Naive B cell (primary cell): ENCODE results near the gene DOCK3. TPM values are rescaled to one million over a fixed set of nuclear protein-coding genes. Genes with fewer than 3 reads are reported as not detected.

Experiments used
- ATAC-seq, 2 donors: fragments of 150-1000 bp; cut with Tn5 transposase; 2 replicates each; pipeline ENCODE4 v1.10.0; 2021; ENCODE audit warnings: low read depth in 2 of 2, mild to moderate bottlenecking in 2 of 2, moderate library complexity in 2 of 2
- DNase-seq: peaks from one replicate; pipeline ENCODE4 v3.0.0; 2022
- H3K27ac Mint-ChIP-seq, 6 donors: one replicate each; pipeline ENCODE4 v1.8.0; 2020 to 2022; ENCODE audit warnings: mild to moderate bottlenecking in 6 of 6, mixed read lengths in 6 of 6, moderate library complexity in 5 of 6, inconsistent platforms in 2 of 6
- H3K27me3 Mint-ChIP-seq, 3 donors: one replicate each; pipeline ENCODE4 v1.8.0; 2021 to 2022; ENCODE audit warnings: mixed read lengths in 3 of 3, mild to moderate bottlenecking in 1 of 3
- H3K36me3 Mint-ChIP-seq, 2 donors: one replicate each; pipeline ENCODE4 v1.8.0; 2020 to 2022; ENCODE audit warnings: mixed read lengths in 2 of 2, inconsistent platforms in 1 of 2, mild to moderate bottlenecking in 1 of 2
- H3K4me1 Mint-ChIP-seq, 3 donors: one replicate each; pipeline ENCODE4 v1.8.0; 2020 to 2022; ENCODE audit warnings: mixed read lengths in 3 of 3, inconsistent platforms in 1 of 3, mild to moderate bottlenecking in 1 of 3, moderate library complexity in 1 of 3
- H3K4me3 Mint-ChIP-seq, 8 donors: one replicate each; pipeline ENCODE4 v1.8.0; 2020 to 2022; ENCODE audit warnings: mild to moderate bottlenecking in 8 of 8, mixed read lengths in 8 of 8, moderate library complexity in 8 of 8, inconsistent platforms in 2 of 8
- H3K9me3 Mint-ChIP-seq, 7 donors: one replicate each; pipeline ENCODE4 v1.8.0; 2020 to 2022; ENCODE audit warnings: mixed read lengths in 7 of 7, mild to moderate bottlenecking in 5 of 7, inconsistent platforms in 2 of 7, moderate library complexity in 1 of 7
- polyA plus RNA-seq, 6 donors: library from polyadenylated mRNA; unstranded; fragments of 300-500 nt; fragmentation: Illumina TruSeq; gene quantifications; one replicate each; pipeline ENCODE4 v1.2.3, GENCODE V29; 2021; ENCODE audit warnings: low read depth in 6 of 6

DOCK3 gene, protein sequence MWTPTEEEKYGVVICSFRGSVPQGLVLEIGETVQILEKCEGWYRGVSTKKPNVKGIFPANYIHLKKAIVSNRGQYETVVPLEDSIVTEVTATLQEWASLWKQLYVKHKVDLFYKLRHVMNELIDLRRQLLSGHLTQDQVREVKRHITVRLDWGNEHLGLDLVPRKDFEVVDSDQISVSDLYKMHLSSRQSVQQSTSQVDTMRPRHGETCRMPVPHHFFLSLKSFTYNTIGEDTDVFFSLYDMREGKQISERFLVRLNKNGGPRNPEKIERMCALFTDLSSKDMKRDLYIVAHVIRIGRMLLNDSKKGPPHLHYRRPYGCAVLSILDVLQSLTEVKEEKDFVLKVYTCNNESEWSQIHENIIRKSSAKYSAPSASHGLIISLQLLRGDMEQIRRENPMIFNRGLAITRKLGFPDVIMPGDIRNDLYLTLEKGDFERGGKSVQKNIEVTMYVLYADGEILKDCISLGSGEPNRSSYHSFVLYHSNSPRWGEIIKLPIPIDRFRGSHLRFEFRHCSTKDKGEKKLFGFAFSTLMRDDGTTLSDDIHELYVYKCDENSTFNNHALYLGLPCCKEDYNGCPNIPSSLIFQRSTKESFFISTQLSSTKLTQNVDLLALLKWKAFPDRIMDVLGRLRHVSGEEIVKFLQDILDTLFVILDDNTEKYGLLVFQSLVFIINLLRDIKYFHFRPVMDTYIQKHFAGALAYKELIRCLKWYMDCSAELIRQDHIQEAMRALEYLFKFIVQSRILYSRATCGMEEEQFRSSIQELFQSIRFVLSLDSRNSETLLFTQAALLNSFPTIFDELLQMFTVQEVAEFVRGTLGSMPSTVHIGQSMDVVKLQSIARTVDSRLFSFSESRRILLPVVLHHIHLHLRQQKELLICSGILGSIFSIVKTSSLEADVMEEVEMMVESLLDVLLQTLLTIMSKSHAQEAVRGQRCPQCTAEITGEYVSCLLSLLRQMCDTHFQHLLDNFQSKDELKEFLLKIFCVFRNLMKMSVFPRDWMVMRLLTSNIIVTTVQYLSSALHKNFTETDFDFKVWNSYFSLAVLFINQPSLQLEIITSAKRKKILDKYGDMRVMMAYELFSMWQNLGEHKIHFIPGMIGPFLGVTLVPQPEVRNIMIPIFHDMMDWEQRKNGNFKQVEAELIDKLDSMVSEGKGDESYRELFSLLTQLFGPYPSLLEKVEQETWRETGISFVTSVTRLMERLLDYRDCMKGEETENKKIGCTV (N-terminal part only)
- under 1 TPM in 3 of 6 donors, not detected in 3; 0.03 to 0.04 (median 0.04) TPM for polyA plus RNA-seq

DNA sequence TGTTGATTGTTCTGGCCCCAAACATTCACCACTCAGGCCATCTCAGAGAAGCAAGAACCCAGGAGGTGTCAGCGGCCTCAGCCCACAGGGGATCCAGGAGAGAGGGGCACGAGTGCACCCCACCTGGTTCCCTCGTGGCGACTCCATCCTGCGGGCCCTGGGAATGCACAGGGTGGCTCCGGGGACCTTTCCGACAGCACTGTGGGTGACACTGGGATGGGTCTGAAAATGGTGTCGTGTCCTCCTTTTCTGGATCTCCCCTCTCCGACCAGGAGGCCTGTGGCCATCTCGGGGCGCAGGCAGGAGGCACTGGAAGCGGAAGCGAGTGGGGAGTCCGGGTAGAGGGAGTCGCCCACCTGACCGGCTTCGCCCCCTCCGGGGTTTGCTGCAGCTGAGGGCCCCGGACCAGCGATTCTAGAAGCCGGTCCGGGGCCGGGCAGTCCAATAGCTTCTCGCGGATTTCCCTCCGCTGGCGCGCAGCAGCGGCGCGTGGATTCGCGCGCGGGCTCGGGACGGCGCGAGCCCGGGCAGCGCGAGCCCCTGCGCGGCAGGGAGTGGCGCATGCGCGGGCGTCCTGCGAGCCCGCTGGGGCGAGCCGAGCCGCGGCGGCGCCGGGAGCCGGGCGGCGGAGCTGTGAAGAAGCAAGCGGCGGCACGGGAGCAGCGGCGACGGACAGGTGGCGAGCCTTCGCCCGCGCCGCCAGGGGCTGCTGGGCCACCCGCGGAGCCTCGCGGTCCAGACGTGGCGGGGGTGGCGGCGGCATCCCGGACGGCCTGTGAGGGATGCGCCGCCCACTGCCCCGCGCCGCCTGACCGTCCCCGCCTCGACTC is at the start of gene DOCK3:
TSS of gene DOCK3 (plus strand) at position 579 of the 830 bp plus-strand sequence. CDS start 337 bp downstream, outside the sequence.
- H3K4me3 Mint-ChIP-seq, result peak within 1 kb of the TSS; percentile 65 to 85 (median 79)
- H3K27ac Mint-ChIP-seq, result peak within 1 kb of the TSS in 1 of 6 donors; percentile 64
- H3K27me3 Mint-ChIP-seq, result peaks cover 38 to 53% (median 42%) of the 10 kb centered on the region in 3 donors
- H3K36me3 Mint-ChIP-seq, result no peaks in the 10 kb centered on the region
- DNase-seq (peak; percentile 42), ATAC-seq (peak; percentile 82 to 85)
- peaks cover 4 to 7% (median 6%) of the 10 kb centered on the region in 3 donors for H3K4me1 Mint-ChIP-seq
- no peaks in the 10 kb centered on the region for H3K9me3 Mint-ChIP-seq

DNA sequence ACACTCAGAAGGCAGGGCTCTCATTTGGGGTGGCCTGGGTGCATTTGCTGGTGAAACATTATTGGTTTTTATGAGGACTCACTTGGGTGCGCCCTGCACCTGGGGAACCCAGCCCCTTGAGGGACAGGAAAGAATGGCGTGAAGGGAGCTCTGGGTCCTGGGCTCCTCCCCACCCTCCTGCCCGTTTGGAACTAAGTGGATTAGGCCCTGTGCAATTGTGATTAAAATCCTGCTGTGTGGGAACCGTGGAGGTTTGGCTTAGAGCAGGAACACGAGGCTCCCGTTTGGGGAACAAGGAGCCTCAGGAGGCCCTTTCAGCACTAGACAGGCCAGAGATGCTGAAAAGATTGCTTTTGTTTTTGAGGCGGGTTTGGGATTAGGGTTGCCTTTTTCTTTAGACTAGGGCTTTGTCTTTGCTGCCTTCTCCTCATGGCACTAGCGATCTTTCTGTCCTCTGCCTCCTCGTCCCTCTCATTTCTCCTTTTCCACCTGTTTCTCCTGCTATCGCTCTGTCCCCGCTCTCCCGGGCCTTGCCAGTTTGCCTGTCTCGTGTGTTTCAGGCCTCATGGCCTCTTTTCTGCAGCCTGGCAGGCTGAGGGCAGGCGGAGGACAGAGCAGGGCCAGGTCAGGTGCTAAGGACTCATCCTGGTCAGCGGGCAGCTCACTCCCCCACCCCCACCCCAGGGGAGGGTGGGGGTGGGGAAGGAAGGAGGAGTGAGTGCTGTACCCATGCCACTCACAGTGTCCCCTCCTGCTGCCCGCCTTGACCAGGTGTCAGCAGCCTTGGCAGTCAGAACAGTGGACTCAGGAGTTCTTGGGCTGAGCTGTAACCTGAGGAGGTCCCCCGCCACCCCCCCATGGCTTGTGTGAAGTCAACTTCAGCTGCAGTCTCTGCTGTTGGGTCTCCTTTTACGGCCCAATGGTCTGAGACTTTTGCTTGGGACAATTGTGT is 49.2 kb upstream of the DOCK3 start:
- DNase-seq, result no peak
- ATAC-seq, result no peak
- no peak overlapping the region for H3K4me3 Mint-ChIP-seq
- H3K4me1 Mint-ChIP-seq, result peaks cover 39 to 57% (median 47%) of the 10 kb centered on the region in 3 donors
- no peaks in the 10 kb centered on the region for H3K9me3 Mint-ChIP-seq
- no peaks in the 10 kb centered on the region for H3K27me3 Mint-ChIP-seq
- peak overlapping the region in 3 of 6 donors; percentile 15 to 87 (median 66) for H3K27ac Mint-ChIP-seq
- no peaks in the 10 kb centered on the region for H3K36me3 Mint-ChIP-seq

DNA sequence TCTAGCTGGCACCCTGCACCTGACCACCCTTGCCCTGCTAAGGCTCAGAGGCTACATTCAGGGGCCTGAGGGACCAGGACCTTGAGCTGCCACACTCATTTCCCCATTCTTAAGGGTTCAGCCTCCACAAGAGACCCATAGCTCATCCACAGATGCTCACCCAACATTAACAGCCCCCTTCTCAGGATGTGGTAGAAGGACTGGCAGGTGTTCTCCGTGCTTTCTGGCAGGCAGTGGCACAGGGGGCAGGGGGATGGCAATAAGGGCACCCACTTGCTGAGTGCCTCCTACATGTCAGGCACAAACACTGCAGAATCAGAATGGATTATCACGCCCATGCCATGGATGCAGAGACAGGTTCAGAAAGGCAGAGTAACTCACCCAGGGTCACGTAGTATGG is 48.3 kb upstream of the DOCK3 start:
- H3K27ac Mint-ChIP-seq, result peak overlapping the region in 2 of 6 donors; percentile 68 to 72
- H3K9me3 Mint-ChIP-seq, result no peaks in the 10 kb centered on the region

DNA sequence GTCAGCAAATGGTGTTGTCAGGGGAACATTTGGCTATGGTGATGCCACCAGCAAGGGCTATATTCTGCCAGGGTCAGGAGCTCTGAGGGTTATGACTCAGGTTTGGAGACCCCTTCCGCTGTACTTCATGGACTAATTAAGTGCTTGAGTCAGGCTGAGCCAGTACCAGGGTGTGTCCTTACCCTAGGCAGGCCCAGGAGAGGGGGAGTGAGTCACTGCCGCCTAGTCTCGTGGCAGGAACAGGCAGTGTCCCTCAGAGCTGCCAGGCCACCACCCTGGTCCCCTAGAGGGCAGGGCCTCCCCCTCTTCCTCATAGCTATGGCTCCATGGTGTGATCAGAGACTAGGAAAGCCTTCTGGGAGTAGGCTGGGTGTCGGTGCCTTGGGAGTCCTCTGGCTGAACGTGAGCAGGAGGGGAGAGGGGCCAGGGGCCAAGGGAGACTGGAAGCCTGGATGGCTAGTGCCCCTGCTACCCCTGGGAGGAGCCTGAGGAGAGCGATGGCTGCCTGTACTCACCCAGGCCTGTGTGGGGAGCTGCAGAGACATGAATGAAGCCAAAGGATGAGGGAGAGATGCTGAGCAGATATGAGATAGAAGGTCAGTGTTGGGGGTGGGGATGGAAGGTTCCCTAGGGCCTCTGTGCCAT is 47.2 kb upstream of the DOCK3 start:
- ATAC-seq, result no peak
- Mint-ChIP-seq H3K27me3 (no peaks in the 10 kb centered on the region), H3K9me3 (no peaks in the 10 kb centered on the region), H3K4me1 (peaks cover 47 to 65% (median 62%) of the 10 kb centered on the region in 3 donors), H3K36me3 (no peaks in the 10 kb centered on the region), H3K4me3 (no peak overlapping the region), H3K27ac (peak overlapping the region in 1 of 6 donors; percentile 88)
- no peak for DNase-seq

More for the DNA sequence above, 48.3 kb upstream of the DOCK3 start:
- ATAC-seq, result no peak
- DNase-seq, result no peak
- H3K27me3 Mint-ChIP-seq, result no peaks in the 10 kb centered on the region
- peaks cover 39 to 57% (median 51%) of the 10 kb centered on the region in 3 donors for H3K4me1 Mint-ChIP-seq
- no peak overlapping the region for H3K4me3 Mint-ChIP-seq
- no peaks in the 10 kb centered on the region for H3K36me3 Mint-ChIP-seq

DNA sequence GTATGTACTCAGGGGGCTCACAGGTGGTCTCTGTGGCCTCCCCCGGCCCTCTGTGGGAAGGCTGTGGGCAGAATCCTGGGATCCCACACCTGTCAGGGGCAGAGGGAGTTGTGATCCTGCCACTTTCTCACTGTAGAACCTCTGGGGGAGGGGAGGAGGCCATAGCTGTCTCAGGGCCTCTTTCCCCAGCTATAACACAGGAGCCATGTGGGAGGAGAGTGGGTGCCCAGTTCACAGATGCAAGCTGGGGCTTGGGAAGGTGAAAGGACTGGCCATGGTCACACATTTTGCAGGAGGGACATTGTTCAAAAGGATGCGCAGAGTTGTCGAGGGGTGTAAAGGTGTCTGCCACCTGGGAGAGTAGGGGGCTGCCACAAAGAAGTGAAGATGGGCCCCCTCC is 46.1 kb upstream of the DOCK3 start:
- no peaks in the 10 kb centered on the region for H3K27me3 Mint-ChIP-seq
- ATAC-seq (no peak), DNase-seq (no peak)
- peaks cover 49 to 69% (median 65%) of the 10 kb centered on the region in 3 donors for H3K4me1 Mint-ChIP-seq
- H3K36me3 Mint-ChIP-seq, result no peaks in the 10 kb centered on the region
- no peaks in the 10 kb centered on the region for H3K9me3 Mint-ChIP-seq
- H3K27ac Mint-ChIP-seq, result peak overlapping the region in 1 of 6 donors; percentile 73
- H3K4me3 Mint-ChIP-seq, result no peak overlapping the region

DNA sequence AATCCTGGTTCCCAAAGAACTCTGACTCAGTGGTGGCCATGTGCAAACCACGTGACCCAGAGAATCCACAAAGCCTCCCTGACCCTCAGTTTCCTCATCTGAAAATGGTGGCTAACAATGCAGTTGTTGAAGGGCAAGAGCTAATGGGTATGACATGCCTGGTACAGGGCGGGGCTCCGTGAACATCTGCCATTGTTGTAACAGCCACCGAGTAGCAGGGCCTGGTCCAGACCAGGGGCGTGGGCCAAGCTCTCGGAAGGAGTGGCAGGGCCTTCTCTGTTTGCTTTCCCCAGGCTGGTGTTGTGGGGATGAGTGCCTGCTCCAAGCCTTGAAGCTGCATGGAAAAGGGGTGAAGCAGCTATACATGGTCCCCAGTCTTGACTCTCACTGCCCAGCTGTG is 44.3 kb upstream of the DOCK3 start:
- no peaks in the 10 kb centered on the region for H3K9me3 Mint-ChIP-seq
- H3K36me3 Mint-ChIP-seq, result peaks cover 0 to 3% of the 10 kb centered on the region in 2 donors
- DNase-seq, result no peak
- H3K4me1 Mint-ChIP-seq, result peaks cover 49 to 70% (median 54%) of the 10 kb centered on the region in 3 donors
- no peaks in the 10 kb centered on the region for H3K27me3 Mint-ChIP-seq
- ATAC-seq, result no peak
- peak overlapping the region in 3 of 6 donors; percentile 12 to 33 (median 26) for H3K27ac Mint-ChIP-seq
- peak overlapping the region in 1 of 8 donors; percentile 5 for H3K4me3 Mint-ChIP-seq

DNA sequence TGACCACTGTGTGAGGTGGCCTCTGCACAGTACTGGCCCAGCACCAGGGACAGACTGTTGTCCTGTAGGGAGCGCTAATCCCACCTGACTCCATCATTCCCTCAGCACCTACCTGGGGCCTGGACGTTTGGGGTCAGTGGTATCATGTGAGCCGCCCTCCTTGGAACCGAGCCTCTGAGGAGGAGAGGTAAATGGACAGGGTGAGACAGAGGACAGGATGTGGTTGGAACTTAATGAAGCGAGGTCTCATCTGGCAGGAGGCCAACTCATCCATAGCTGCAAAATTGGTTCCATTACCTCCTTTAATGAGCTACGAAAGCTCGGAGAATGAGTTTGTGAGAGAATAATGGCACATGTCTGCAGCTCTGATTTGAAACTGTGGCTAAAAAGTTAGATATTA is 43.9 kb upstream of the DOCK3 start:
- H3K4me1 Mint-ChIP-seq, result peaks cover 46 to 70% (median 54%) of the 10 kb centered on the region in 3 donors
- H3K36me3 Mint-ChIP-seq, result peaks cover 0 to 3% of the 10 kb centered on the region in 2 donors
- H3K27me3 Mint-ChIP-seq, result no peaks in the 10 kb centered on the region
- no peak overlapping the region for H3K4me3 Mint-ChIP-seq
- no peak for ATAC-seq
- no peak for DNase-seq
- peak overlapping the region in 2 of 6 donors; percentile 12 to 26 for H3K27ac Mint-ChIP-seq
- H3K9me3 Mint-ChIP-seq, result no peaks in the 10 kb centered on the region

DNA sequence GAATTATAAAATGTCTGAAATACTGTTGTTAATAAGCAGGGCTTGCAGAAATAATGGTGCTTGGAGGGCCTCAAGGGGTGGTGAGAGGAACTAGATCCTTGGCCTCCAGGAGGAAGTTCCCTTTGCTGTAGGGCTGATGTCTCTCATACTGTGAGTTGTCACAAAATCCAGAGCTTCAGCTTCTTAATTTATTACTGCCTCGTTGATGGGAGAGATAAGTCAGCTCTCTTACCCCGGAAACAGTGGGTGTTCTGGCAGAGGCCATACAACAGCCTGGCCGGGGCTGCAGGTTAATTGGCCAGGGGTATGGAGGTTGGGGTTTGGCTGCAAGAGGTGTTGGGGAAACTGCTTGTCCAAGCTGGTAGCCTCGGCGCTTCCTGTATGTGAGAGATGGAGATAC is 42.3 kb upstream of the DOCK3 start:
- H3K4me3 Mint-ChIP-seq, result no peak overlapping the region
- ATAC-seq (peak in 1 of 2 donors; percentile 40), DNase-seq (no peak)
- H3K4me1 Mint-ChIP-seq, result peaks cover 48 to 69% (median 56%) of the 10 kb centered on the region in 3 donors
- H3K36me3 Mint-ChIP-seq, result peaks cover 0 to 3% of the 10 kb centered on the region in 2 donors
- no peaks in the 10 kb centered on the region for H3K9me3 Mint-ChIP-seq
- H3K27me3 Mint-ChIP-seq, result no peaks in the 10 kb centered on the region
- peak overlapping the region in 5 of 6 donors; percentile 28 to 85 (median 68) for H3K27ac Mint-ChIP-seq

DNA sequence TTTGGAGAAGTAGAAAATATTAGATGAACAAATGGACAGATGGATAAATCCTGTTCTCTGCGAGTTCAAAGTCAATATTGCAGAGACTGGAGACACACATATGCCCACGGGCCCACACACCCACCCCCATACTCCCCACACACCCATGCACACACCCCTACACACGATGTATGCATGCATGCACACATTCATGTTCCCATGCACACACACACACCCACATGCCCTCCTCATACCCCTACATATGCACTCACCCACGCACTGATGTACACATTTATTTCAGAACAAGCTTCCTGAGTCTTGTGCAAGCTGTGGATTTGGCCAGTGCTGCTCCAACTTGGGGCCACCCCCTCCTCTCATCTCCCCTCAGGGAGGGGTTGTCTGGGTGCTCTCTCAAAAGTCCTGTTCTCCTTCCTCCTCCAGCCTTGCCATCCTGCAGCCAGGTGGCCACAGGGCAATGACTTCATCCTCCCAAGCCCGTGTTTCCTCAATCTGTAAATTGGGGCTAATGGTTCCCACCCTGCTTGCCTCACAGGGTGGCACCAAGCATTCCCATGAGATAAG is 41.4 kb upstream of the DOCK3 start:
- H3K27ac Mint-ChIP-seq, result peak overlapping the region in 2 of 6 donors; percentile 68 to 69
- H3K4me3 Mint-ChIP-seq, result peak overlapping the region in 1 of 8 donors; percentile 13
- DNase-seq (no peak), ATAC-seq (no peak)
- no peaks in the 10 kb centered on the region for H3K9me3 Mint-ChIP-seq
- H3K36me3 Mint-ChIP-seq, result peaks cover 0 to 3% of the 10 kb centered on the region in 2 donors
- H3K27me3 Mint-ChIP-seq, result no peaks in the 10 kb centered on the region
- H3K4me1 Mint-ChIP-seq, result peaks cover 48 to 69% (median 60%) of the 10 kb centered on the region in 3 donors

DNA sequence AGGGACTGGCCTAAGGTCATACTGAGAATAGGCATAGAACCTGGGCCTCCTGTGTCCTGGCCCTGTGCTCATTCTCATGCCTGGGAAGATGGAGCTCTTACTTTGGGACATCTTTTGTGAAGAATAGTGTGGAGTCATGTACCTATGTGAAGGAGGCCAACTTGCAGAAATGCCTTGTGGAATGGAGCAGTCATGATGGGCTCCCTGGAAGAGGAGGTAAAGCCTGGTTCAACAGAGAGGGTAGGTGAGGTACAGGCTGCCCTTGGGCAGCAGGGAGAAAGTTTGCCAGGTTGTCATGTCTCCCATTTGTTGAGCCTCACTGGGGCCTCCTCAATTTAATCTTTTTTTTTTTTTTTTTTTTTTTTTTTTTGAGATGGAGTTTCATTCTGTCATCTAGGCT is 39.7 kb upstream of the DOCK3 start:
- DNase-seq (no peak), ATAC-seq (no peak)
- H3K4me3 Mint-ChIP-seq, result no peak overlapping the region
- H3K27ac Mint-ChIP-seq, result peak overlapping the region in 1 of 6 donors; percentile 54
- no peaks in the 10 kb centered on the region for H3K27me3 Mint-ChIP-seq
- H3K36me3 Mint-ChIP-seq, result peaks cover 0 to 3% of the 10 kb centered on the region in 2 donors
- H3K9me3 Mint-ChIP-seq, result no peaks in the 10 kb centered on the region
- peaks cover 43 to 61% (median 48%) of the 10 kb centered on the region in 3 donors for H3K4me1 Mint-ChIP-seq

DNA sequence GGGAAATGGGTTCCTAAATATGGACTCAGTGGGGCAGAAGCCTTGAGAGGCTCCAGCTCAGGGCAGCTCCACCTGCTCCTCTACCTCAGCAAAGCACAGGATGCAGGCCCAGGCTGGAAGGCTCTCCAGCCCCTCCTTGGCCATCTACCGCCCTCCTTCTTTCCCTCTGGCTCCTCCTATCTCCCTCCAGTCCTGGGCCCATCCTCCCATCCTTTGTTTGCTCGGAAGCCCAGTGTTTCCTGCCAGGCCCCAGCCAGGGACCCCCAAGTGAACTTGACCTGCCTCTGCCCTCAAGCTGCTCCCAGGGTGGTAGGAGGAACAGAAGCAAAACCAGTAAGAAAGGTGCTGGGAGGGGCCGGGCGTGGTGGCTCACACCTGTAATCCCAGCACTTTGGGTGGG is 37.7 kb upstream of the DOCK3 start:
- H3K4me3 Mint-ChIP-seq, result no peak overlapping the region
- peaks cover 31 to 42% (median 32%) of the 10 kb centered on the region in 3 donors for H3K4me1 Mint-ChIP-seq
- no peaks in the 10 kb centered on the region for H3K9me3 Mint-ChIP-seq

More for the DNA sequence above, 37.7 kb upstream of the DOCK3 start:
- Mint-ChIP-seq H3K27me3 (no peaks in the 10 kb centered on the region), H3K27ac (peak overlapping the region in 1 of 6 donors; percentile 17), H3K36me3 (peaks cover 3 to 10% of the 10 kb centered on the region in 2 donors)
- DNase-seq (no peak), ATAC-seq (no peak)
